Airway epithelial cell (primary cell): ENCODE results near the gene ARHGAP1. TPM values are rescaled to one million over a fixed set of nuclear protein-coding genes. Genes with fewer than 3 reads are reported as not detected.

Experiments
- total RNA-seq: library from RNA; depleted of rRNA; stranded (reverse); fragments of >200 nt; gene quantifications from 2 replicates; pipeline ENCODE4 v1.2.3, GENCODE V29; 2015

Gene ARHGAP1
- total RNA-seq = 36.8 and 42.5 TPM in 2 replicates

GRCh38 chr11:46700241-46701077 lies at the start of gene ARHGAP1, which contains the start of gene ZNF408:
ARHGAP1 (minus strand) TSS chr11:46700619; CDS start chr11:46696107, 4,512 bp downstream.
ZNF408 (plus strand) TSS chr11:46701031; CDS start chr11:46701048, 17 bp downstream.

GRCh38 chr11:46719048-46719542 lies 18.7 kb upstream of the ARHGAP1 start, which contains the start of gene F2:
F2 (plus strand) TSS chr11:46719213; CDS start chr11:46719236, 23 bp downstream.

Other genes starting within 250 kb of the ARHGAP1 start
- gene AMBRA1, start 106.6 kb downstream of the ARHGAP1 start, total RNA-seq = 21.7 and 22.4 TPM in 2 replicates
- gene HARBI1, start 83.4 kb downstream of the ARHGAP1 start, total RNA-seq = 1.8 and 3.4 TPM in 2 replicates
- gene ATG13, start 83.1 kb downstream of the ARHGAP1 start, total RNA-seq = 36.1 and 52.8 TPM in 2 replicates
- 10.5 and 12.1 TPM in 2 replicates for gene ZNF408, start 412 bp upstream of the ARHGAP1 start, total RNA-seq
- gene F2, start 18.6 kb upstream of the ARHGAP1 start, total RNA-seq = not detected in 2 replicates
- gene CKAP5, start 145.7 kb upstream of the ARHGAP1 start, total RNA-seq = 49.0 and 67.1 TPM in 2 replicates
- 5.5 and 7.5 TPM in 2 replicates for gene LRP4, start 217.9 kb upstream of the ARHGAP1 start, total RNA-seq
- 16.2 and 31.2 TPM in 2 replicates for gene CSTPP1, start 236.1 kb upstream of the ARHGAP1 start, total RNA-seq